Pulmonary artery endothelial cell (primary cell): ENCODE results near the gene EDC4. TPM values are rescaled to one million over a fixed set of nuclear protein-coding genes. Genes with fewer than 3 reads are reported as not detected.

Experiments used
- total RNA-seq: library from RNA; depleted of rRNA; stranded (reverse); fragments of >200 nt; gene quantifications from 2 replicates; pipeline ENCODE4 v1.2.3, GENCODE V29; 2014

The EDC4 gene
- total RNA-seq, 1 donor from 2014 or later: 73.7 TPM

Other genes starting within 250 kb of the EDC4 start
- gene CARMIL2, start 227.9 kb upstream of the EDC4 start, total RNA-seq: 0.67 and 0.79 TPM in 2 replicates
- 15.3 and 22.5 TPM in 2 replicates for gene ACD, start 212.8 kb upstream of the EDC4 start, total RNA-seq
- gene PARD6A, start 212.1 kb upstream of the EDC4 start, total RNA-seq: 5.5 and 6.1 TPM in 2 replicates
- 21.9 and 23.1 TPM in 2 replicates for gene ENKD1, start 206.3 kb upstream of the EDC4 start, total RNA-seq
- 2.6 and 3.7 TPM in 2 replicates for gene C16orf86, start 206.2 kb upstream of the EDC4 start, total RNA-seq
- gene GFOD2, start 153.7 kb upstream of the EDC4 start, total RNA-seq: 40.6 and 41.6 TPM in 2 replicates
- 5.7 and 7.0 TPM in 2 replicates for gene RANBP10, start 66.5 kb upstream of the EDC4 start, total RNA-seq
- 0.20 and 0.60 TPM in 2 replicates for gene TSNAXIP1, start 66.2 kb upstream of the EDC4 start, total RNA-seq
- gene THAP11, start 30.7 kb upstream of the EDC4 start, total RNA-seq: 34.2 and 56.6 TPM in 2 replicates
- gene NUTF2, start 26.1 kb upstream of the EDC4 start, total RNA-seq: 230 and 252 TPM in 2 replicates
- gene CENPT, start 25.4 kb upstream of the EDC4 start, total RNA-seq: 23.2 and 27.1 TPM in 2 replicates
- not detected in 2 replicates for gene NRN1L, start 11.8 kb downstream of the EDC4 start, total RNA-seq
- 15.3 and 15.4 TPM in 2 replicates for gene PSKH1, start 20.2 kb downstream of the EDC4 start, total RNA-seq
- gene CTRL, start 58.8 kb downstream of the EDC4 start, total RNA-seq: 0.26 and 0.35 TPM in 2 replicates
- gene PSMB10, start 63.8 kb downstream of the EDC4 start, total RNA-seq: 58.8 and 87.0 TPM in 2 replicates
- 2.1 and 3.8 TPM in 2 replicates for gene LCAT, start 71.1 kb downstream of the EDC4 start, total RNA-seq
- 57.2 and 73.1 TPM in 2 replicates for gene SLC12A4, start 95.6 kb downstream of the EDC4 start, total RNA-seq
- not detected in 2 replicates for gene DPEP3, start 107.4 kb downstream of the EDC4 start, total RNA-seq
- 0.42 TPM in 1 of 2 replicates, not detected in the other for gene DPEP2, start 126.4 kb downstream of the EDC4 start, total RNA-seq
- not detected in 2 replicates for gene DPEP2NB, start 142.9 kb downstream of the EDC4 start, total RNA-seq
- gene DDX28, start 150.2 kb downstream of the EDC4 start, total RNA-seq: 12.9 and 16.4 TPM in 2 replicates
- 20.4 and 21.7 TPM in 2 replicates for gene DUS2, start 150.2 kb downstream of the EDC4 start, total RNA-seq
- gene NFATC3, start 212.3 kb downstream of the EDC4 start, total RNA-seq: 11.0 and 13.8 TPM in 2 replicates